GM19239 (cell line): ENCODE results near the gene CASS4.
A peak's percentile ranks its signal among the peaks of the same experiment; 100 is the strongest.

Experiments used
- DNase-seq: peaks from one replicate; pipeline ENCODE4 v3.0.0; 2011; ENCODE audit warnings: low spot score; ENCODE audit not compliant: insufficient read length
- FAIRE-seq: peaks from 2 replicates; lab custom pipeline; 2011; peaks lifted over from hg19 to GRCh38; lab: Jason Lieb, UNC

CASS4 gene

GRCh38 chr20:56439771-56440291 lies 27.8 kb downstream of the CASS4 start:
- DNase-seq = no peak
- FAIRE-seq = no peak

- FAIRE-seq = peak; percentile 69
- peak; percentile 18 for DNase-seq
These were observed 28.4 kb downstream of the CASS4 start for GRCh38 chr20:56440346-56441007.

GRCh38 chr20:56442389-56443365 lies 30.6 kb downstream of the CASS4 start:
- no peak for DNase-seq
- no peak for FAIRE-seq

- no peak for DNase-seq
- FAIRE-seq = no peak
These were observed 31.8 kb downstream of the CASS4 start for GRCh38 chr20:56443654-56444540.

- FAIRE-seq (no peak), DNase-seq (no peak)
These were observed 33.1 kb downstream of the CASS4 start for GRCh38 chr20:56445130-56445529.

- DNase-seq (no peak), FAIRE-seq (no peak)
These were observed 33.5 kb downstream of the CASS4 start for GRCh38 chr20:56445540-56445939.

GRCh38 chr20:56447227-56447626 lies 35.2 kb downstream of the CASS4 start:
- no peak for FAIRE-seq
- no peak for DNase-seq

- DNase-seq (no peak), FAIRE-seq (no peak)
These were observed 37.4 kb downstream of the CASS4 start for GRCh38 chr20:56449459-56449858.

GRCh38 chr20:56451056-56451765 lies 39.2 kb downstream of the CASS4 start:
- FAIRE-seq = no peak
- no peak for DNase-seq

- no peak for DNase-seq
- peak; percentile 82 for FAIRE-seq
These were observed 41.3 kb downstream of the CASS4 start for GRCh38 chr20:56453352-56453751.

GRCh38 chr20:56454754-56455153 lies 42.7 kb downstream of the CASS4 start:
- FAIRE-seq (peak; percentile 57), DNase-seq (no peak)

- no peak for FAIRE-seq
These were observed 46.3 kb downstream of the CASS4 start for GRCh38 chr20:56458206-56458821.

GRCh38 chr20:56460459-56460858 lies 48.4 kb downstream of the CASS4 start:
- FAIRE-seq = no peak

More at GRCh38 chr20:56458206-56458821, 46.3 kb downstream of the CASS4 start:
- DNase-seq = no peak

GRCh38 chr20:56461576-56461975 lies 49.5 kb downstream of the CASS4 start:
- FAIRE-seq (no peak), DNase-seq (no peak)

More at GRCh38 chr20:56460459-56460858, 48.4 kb downstream of the CASS4 start:
- DNase-seq = no peak

GRCh38 chr20:56463428-56463827 lies 51.4 kb downstream of the CASS4 start:
- no peak for FAIRE-seq
- DNase-seq = no peak

- FAIRE-seq (no peak), DNase-seq (no peak)
These were observed 53.9 kb downstream of the CASS4 start for GRCh38 chr20:56465997-56466396.

GRCh38 chr20:56467968-56468315 lies 55.9 kb downstream of the CASS4 start:
- FAIRE-seq = no peak
- DNase-seq = no peak

- DNase-seq (peak; percentile 76), FAIRE-seq (peak; percentile 86)
These were observed 56.4 kb downstream of the CASS4 start, which contains the start of gene RTF2 for GRCh38 chr20:56468316-56469076. Gene RTF2, plus strand, starts transcription at chr20:56468627. Its CDS starts 71 bp downstream, at chr20:56468698.
